Right cardiac atrium (tissue), 5 donors: ENCODE measurements around the gene MGRN1. TPM values are rescaled to one million over a fixed set of nuclear protein-coding genes. Genes with fewer than 3 reads are reported as not detected.

Experiments used
- ATAC-seq, 2 donors: fragments of 200-7000 bp; cut with Tn5 transposase; one replicate each; pipeline versions ENCODE4 v1.8.0 to v1.9.1; 2020; ENCODE audit warnings: moderate library complexity in 2 of 2, mild to moderate bottlenecking in 1 of 2
- DNase-seq, 3 donors: peaks; one replicate each; pipeline ENCODE4 v3.0.0-alpha.2; 2020
- H3K27ac ChIP-seq: one replicate; pipeline ENCODE4 v1.5.1; 2013; ENCODE audit warnings: mild to moderate bottlenecking, low read length, control low read depth, moderate library complexity
- H3K27me3 ChIP-seq: one replicate; pipeline ENCODE4 v1.6.1; 2013; ENCODE audit not compliant: control insufficient read depth, insufficient read depth
- H3K4me1 ChIP-seq: one replicate; pipeline ENCODE4 v1.6.1; 2013; ENCODE audit warnings: low read length; ENCODE audit not compliant: control insufficient read depth, insufficient read depth
- H3K4me3 ChIP-seq: one replicate; pipeline ENCODE4 v1.5.1; 2013; ENCODE audit warnings: low read length, control low read depth
- H3K9me3 ChIP-seq: one replicate; pipeline ENCODE4 v1.6.1; 2013; ENCODE audit warnings: low read length; ENCODE audit not compliant: control insufficient read depth
- WGBS: extraction: QIAGEN DNeasy Blood & Tissue Kit; methylation state at CpG from one replicate; pipeline ENCODE4 v1.1.7; 2013; 5-methylcytosine and 5-hydroxymethylcytosine counted together
- intact Hi-C, 4 donors: fragments of 100-400 bp; cut with DNase I; formaldehyde crosslinking; loops; one replicate each; pipeline versions ENCODE4 v1.11.0 to v1.14.0; 2022 to 2023
- polyA plus RNA-seq: library from polyadenylated mRNA; stranded (reverse); fragments of 200-250 nt; gene quantifications from one replicate; pipeline ENCODE4 v1.2.3, GENCODE V29; 2013
- total RNA-seq, 4 donors: library from RNA; stranded (reverse); fragmentation: NEBNext Ultra II Directional; extraction: Animal tissue kit (Norgen Biotek cat#: 25700); gene quantifications; one replicate each; pipeline ENCODE4 v1.2.1, GENCODE V29; 2021
- donor health status: healthy with polysubstance abuse.
- donor health status: DM: no; HTN: yes; CAD: no.
- donor health status: DM: no; HTN: no; CAD: no.
- donor health status: DM: no; HTN: yes; CAD: no; lungs with severe emphysema.
- donor health status: DM: yes; HTN: yes; CAD: no.

The MGRN1 gene
- total and polyA plus RNA-seq, 5 donors = 22.0 to 49.9 (median 39.9) TPM

DNA sequence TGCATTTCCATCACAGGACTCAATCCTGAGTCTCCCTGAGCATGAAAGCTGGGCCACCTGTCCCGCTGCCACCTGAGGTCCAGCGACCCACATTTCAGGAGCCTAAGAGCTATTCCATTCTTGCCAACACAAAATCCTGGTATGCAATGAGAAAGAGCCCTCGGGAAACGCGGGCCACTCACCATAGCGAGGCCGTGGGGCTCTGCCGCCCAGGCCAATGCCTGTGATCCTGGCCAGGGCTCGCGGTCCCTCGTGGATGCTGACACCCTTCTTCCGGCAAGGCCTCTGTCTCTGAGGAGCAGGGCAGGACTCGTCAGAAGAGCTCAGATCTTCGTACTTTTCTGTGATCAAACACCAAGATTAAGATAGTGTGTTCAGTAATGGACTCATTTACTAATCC is 80.3 kb downstream of the MGRN1 start:
- H3K27ac ChIP-seq = no peak overlapping the region
- intact Hi-C loops = no loop called here
- ATAC-seq (no peak), DNase-seq (no peak)
- H3K4me1 ChIP-seq = no peaks in the 10 kb centered on the region
- H3K9me3 ChIP-seq = no peaks in the 10 kb centered on the region
- 95% methylated on average over 14 of the region's 14 CpGs for WGBS
- no peaks in the 10 kb centered on the region for H3K27me3 ChIP-seq
- H3K4me3 ChIP-seq = no peak overlapping the region

DNA sequence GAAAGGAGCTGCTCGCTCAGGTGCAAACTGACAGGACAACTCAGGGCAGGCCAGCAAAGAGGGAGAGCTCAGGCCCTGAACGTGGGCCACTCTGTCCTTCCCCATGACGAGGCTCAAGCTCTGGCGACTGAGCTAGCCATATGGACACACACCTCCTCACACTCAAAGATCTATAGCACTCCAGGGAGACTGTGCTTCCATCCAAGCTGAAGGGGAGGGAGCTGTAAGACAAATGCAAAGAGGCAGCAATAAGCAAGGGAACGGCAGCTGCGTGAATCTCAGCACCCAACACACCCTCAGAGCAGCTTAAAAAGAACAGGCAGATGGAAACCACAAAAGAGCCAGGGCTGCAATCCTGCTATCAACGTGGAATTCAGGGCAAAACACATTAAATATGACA is 82.2 kb downstream of the MGRN1 start:
- Histone ChIP-seq H3K4me1 (no peaks in the 10 kb centered on the region), H3K27me3 (no peaks in the 10 kb centered on the region), H3K27ac (no peak overlapping the region), H3K9me3 (no peaks in the 10 kb centered on the region), H3K4me3 (no peak overlapping the region)
- 90% methylated on average over 7 of the region's 7 CpGs for WGBS
- no peak for DNase-seq
- no peak for ATAC-seq
- intact Hi-C loops = no loop called here

DNA sequence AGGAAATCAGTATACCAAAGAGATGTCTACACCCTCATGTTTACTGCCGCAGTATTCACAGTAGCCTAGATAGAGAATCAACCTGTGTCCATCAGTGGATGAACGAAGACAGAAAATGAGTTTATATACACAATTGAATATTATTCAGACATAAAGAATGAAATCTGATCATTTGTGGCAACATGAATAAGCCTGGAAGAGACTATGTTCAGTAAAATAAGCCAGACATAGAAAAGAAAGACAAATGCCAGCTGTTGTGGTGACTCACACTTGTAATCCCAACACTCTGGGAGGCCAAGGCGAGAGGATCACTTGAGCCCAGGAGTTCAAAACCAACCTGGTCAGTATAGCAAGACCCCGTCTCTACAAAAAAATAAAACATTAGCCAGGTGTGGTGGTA is 84.9 kb downstream of the MGRN1 start:
- H3K4me1 ChIP-seq = no peaks in the 10 kb centered on the region
- no peaks in the 10 kb centered on the region for H3K27me3 ChIP-seq
- 98% methylated on average over 4 of the region's 4 CpGs for WGBS
- DNase-seq (no peak), ATAC-seq (no peak)
- intact Hi-C loops = no loop called here
- no peak overlapping the region for H3K27ac ChIP-seq
- H3K9me3 ChIP-seq = no peaks in the 10 kb centered on the region
- H3K4me3 ChIP-seq = no peak overlapping the region

DNA sequence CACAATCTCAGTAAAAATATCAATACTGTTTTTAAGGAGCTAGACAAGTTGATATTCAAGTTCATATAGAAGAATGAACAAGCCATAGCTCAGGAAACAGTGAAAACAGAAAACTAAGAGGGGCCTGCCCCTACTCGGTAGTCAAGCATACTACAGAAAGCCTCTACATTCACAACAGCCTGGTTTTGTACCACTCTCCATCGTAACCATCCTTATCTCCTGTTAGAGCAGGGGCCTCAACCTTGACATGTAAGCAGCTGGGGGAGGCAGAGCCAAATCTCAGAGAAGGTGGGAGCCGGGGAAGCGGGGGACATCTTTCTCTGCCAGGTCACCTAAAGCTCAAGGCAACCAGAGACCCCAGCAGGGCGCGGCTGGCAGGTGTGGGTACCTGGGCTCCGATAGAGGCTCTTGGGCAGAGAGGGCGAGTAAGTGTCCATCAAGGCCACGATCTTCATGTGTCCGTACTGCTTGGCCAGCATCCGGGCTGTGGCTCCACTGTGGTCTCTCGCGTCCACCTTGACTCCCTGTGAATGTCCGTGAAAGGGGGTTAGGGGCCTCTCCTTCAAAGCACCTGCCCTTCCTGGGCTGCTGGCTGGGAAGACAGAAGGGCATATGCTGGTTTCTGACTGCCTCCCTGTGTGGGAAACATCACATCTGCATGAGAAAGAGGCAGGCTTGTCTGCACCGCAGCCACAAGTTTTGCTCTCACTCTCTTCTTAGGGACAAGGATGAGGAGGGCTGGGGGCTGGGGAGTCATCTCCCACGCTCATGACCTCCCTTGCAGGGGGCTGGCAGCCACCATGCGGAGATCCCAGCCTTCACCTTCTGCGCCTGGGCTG is 89.3 kb downstream of the MGRN1 start:
- Histone ChIP-seq H3K9me3 (no peaks in the 10 kb centered on the region), H3K4me1 (no peaks in the 10 kb centered on the region), H3K27ac (no peak overlapping the region), H3K27me3 (no peaks in the 10 kb centered on the region), H3K4me3 (no peak overlapping the region)
- WGBS = 86% methylated on average over 18 of the region's 18 CpGs
- intact Hi-C loops = no loop called here
- peak in 1 of 2 donors; percentile 14 for ATAC-seq
- no peak for DNase-seq

DNA sequence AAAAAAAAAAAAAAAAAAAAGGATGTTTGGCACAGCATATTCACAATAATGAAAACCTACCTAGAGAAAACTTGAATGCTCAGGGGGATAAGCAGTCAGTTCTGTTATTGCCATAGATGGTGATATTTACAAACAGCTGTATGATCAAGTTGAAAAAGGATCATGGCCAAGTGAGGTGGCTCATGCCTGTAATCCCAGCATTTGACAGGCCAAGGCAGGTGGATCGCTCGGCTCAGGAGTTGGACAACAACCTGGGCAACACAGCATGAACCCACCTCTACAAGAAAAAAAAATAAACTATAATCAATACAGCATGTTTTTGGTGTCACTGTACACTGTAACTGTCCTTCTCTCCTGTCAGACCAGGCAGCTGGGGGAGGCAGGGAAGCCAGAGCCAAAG is 90.4 kb downstream of the MGRN1 start:
- Histone ChIP-seq H3K27ac (no peak overlapping the region), H3K27me3 (no peaks in the 10 kb centered on the region), H3K9me3 (no peaks in the 10 kb centered on the region), H3K4me1 (no peaks in the 10 kb centered on the region), H3K4me3 (no peak overlapping the region)
- WGBS = 92% methylated on average over 2 of the region's 2 CpGs
- ATAC-seq (no peak), DNase-seq (no peak)
- intact Hi-C loops = no loop called here

DNA sequence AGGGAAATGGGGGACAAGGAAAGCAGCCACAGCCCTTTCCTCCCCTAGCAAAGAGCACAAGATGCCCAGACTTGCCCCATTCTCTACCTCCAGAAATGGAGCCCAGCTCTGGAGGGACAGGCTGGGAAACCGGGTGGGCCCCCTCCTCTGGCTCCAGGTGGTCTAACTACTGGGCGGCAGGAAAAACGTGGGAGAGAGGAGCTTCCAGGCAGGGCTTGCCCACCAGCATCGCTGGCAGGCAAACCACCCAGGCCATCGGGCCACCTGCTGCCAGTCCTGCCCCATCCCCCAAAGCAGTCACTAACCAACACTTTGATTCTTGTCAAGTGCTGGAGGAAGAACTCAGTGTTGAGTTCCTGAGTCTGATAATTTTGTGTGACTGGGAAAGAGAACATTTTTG is 93.8 kb downstream of the MGRN1 start:
- Histone ChIP-seq H3K9me3 (no peaks in the 10 kb centered on the region), H3K27ac (no peak overlapping the region), H3K4me1 (no peaks in the 10 kb centered on the region), H3K27me3 (no peaks in the 10 kb centered on the region), H3K4me3 (no peak overlapping the region)
- 76% methylated on average over 5 of the region's 5 CpGs for WGBS
- ATAC-seq = no peak
- intact Hi-C loops = no loop called here
- DNase-seq = no peak

DNA sequence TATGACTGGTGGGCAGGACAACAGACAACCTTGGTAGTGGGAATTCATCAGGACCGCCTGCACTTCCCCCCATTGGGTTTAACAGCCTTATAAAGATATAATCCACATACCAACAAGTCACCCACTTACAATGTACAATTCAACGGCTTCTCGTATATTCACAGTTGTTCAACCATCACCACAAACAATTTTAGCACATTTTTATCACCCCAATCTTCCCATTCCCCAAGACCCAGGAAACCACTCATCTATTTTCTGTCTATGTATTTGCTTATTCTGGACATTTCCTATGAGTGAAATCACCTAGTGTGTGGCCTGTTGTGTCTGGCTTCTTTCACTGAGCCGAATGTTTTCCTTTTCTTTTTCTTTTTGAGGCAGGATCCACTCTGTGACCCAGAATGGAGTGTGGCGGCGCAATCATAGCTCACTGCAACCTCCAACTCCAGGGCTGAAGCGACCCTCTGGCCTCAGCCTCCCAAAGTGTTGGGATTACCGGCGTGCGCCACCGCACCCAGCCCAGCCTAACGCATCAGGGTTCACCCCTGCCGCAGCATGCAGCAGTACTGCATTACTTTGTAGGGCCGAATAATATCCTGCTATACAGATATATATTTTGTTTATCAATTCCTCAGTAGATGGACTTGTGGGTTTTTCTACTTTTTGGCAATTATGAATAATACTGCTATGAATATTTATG is 98.6 kb downstream of the MGRN1 start:
- no peak for ATAC-seq
- no peak overlapping the region for H3K4me3 ChIP-seq
- DNase-seq = no peak
- no peaks in the 10 kb centered on the region for H3K9me3 ChIP-seq
- 94% methylated on average over 14 of the region's 14 CpGs for WGBS
- no peak overlapping the region for H3K27ac ChIP-seq
- no peaks in the 10 kb centered on the region for H3K4me1 ChIP-seq
- no peaks in the 10 kb centered on the region for H3K27me3 ChIP-seq
- intact Hi-C loops = no loop called here

DNA sequence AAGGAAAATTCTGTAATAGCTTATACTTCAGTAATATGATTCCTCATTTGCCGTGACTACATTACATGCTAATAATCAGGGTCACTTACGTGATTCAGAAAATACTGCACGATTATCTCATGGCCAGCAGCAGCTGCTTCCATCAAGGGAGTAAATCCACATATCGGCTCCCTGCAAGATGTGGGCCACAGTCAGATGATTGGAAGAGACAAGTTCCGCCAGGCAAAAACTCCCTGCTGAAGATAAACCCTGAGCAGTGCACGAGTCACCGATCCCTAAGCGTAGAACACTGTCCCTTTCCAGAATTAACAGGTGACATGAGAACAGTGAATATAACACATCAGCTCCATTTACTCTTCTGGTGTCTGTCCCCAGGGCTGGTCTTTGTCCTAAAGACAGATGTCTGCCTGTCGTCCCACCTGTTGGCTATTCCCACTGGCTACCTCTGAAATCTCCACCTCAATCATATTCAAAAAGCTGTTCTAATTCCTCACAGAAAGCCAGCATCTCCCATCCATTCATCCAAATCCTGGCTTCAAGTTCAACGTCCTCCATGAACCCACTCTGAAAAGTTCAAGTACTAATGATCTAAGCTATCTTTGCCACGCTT is 100.1 kb downstream of the MGRN1 start:
- Histone ChIP-seq H3K9me3 (no peaks in the 10 kb centered on the region), H3K27me3 (no peaks in the 10 kb centered on the region), H3K4me1 (no peaks in the 10 kb centered on the region), H3K27ac (no peak overlapping the region), H3K4me3 (no peak overlapping the region)
- WGBS = 83% methylated on average over 11 of the region's 11 CpGs
- ATAC-seq (no peak), DNase-seq (no peak)
- intact Hi-C loops = no loop called here

DNA sequence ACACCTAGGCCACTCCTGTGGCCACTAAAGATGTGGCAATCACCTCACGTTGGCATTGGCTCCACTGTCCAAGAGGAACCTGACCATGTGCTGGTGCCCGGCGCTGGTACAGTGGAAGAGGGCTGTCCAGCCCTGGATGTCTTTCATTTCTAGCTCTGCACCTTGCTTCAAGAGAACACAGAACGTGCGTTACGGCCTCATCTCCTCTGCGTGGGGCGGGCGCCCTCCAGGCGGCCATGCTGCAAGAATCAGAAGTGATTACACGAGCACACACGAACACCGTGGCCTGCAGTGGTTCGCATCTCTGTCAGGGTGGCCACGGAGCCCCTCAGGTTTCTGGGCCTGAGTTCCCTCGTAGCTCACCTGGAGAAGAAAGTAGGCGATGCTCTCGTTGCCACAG is 102.0 kb downstream of the MGRN1 start:
- no peak for DNase-seq

DNA sequence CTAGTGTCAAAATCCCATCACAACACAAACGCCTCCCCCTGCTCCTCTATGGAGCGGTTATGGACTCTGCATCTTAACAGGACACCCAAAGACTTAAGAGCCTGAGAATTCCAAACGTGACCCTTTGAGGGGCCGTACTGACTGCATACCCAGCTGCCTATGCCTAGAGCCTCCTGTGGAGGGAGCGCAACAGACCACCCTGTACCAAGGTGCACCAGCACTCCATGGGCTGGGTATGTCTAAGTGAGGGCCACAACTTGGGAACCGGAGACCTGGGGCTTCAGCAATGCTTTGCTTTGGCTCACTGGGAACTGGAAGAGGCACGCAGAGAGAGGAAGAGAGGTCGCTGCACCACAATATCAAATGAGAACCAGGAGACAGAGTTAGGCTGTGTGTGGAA is 104.0 kb downstream of the MGRN1 start:
- intact Hi-C loops = no loop called here
- no peaks in the 10 kb centered on the region for H3K4me1 ChIP-seq
- 91% methylated on average over 8 of the region's 8 CpGs for WGBS

More for the DNA sequence above, 102.0 kb downstream of the MGRN1 start:
- Histone ChIP-seq H3K4me3 (no peak overlapping the region), H3K4me1 (no peaks in the 10 kb centered on the region), H3K27me3 (no peaks in the 10 kb centered on the region), H3K9me3 (no peaks in the 10 kb centered on the region), H3K27ac (no peak overlapping the region)
- no peak for ATAC-seq
- intact Hi-C loops = no loop called here
- 92% methylated on average over 18 of the region's 18 CpGs for WGBS

DNA sequence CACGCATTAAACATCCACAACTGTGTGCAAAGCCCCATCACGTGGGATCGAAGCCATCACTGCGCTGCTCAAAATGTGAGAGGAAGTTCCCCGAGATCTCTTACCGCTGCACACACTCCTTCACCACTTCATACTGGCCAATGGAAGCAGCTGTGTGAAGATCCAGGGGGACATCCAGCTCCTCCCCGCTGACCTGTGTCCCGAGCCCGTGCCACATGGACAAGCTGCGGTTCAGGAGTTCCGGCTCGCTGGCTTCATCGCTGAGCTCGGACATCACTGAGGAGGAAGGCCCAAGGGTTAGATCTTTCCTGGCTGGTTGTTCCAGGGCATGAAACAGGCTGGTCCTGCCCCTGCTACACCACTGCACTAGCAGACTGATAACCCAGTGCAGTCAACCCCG is 105.2 kb downstream of the MGRN1 start:
- no peak overlapping the region for H3K27ac ChIP-seq
- intact Hi-C loops = no loop called here
- no peak for ATAC-seq
- DNase-seq = no peak
- H3K27me3 ChIP-seq = no peaks in the 10 kb centered on the region
- 94% methylated on average over 15 of the region's 15 CpGs for WGBS
- no peak overlapping the region for H3K4me3 ChIP-seq
- H3K9me3 ChIP-seq = no peaks in the 10 kb centered on the region
- no peaks in the 10 kb centered on the region for H3K4me1 ChIP-seq

More for the DNA sequence above, 104.0 kb downstream of the MGRN1 start:
- Histone ChIP-seq H3K4me3 (no peak overlapping the region), H3K27me3 (no peaks in the 10 kb centered on the region), H3K27ac (no peak overlapping the region), H3K9me3 (no peaks in the 10 kb centered on the region)
- no peak for DNase-seq
- no peak for ATAC-seq
